Articular chondrocyte of knee joint (primary cell): ENCODE data around the gene MSLN. TPM values are rescaled to one million over a fixed set of nuclear protein-coding genes. Genes with fewer than 3 reads are reported as not detected.

ENCODE experiments used
- small RNA-seq: library from RNA; depleted of rRNA; stranded (forward); fragments of <200 nt; gene quantifications from one replicate; pipeline ENCODE3, GENCODE V24; 2012
- total RNA-seq: library from RNA; depleted of rRNA; stranded (reverse); fragments of >200 nt; gene quantifications from 2 replicates; pipeline ENCODE4 v1.2.3, GENCODE V29; 2012

MSLN gene
- 0.32 and 5.9 TPM in 2 replicates for total RNA-seq

GRCh38 chr16:760545-761343, at the start of gene MSLN:
Gene MSLN, plus strand, starts transcription at chr16:760734. Its CDS starts 1,947 bp downstream, at chr16:762681.

GRCh38 chr16:714558-715476, 45.7 kb upstream of the MSLN start, which contains the start of gene METRN:
Gene METRN, plus strand, starts transcription at chr16:715118. Its CDS starts 172 bp downstream, at chr16:715290.

GRCh38 chr16:720990-721764, 39.4 kb upstream of the MSLN start, which contains the start of gene ANTKMT:
Gene ANTKMT, plus strand, starts transcription at chr16:721146. Its CDS starts 129 bp downstream, at chr16:721275.

GRCh38 chr16:726438-727290, 33.9 kb upstream of the MSLN start, which contains the start of the genes CCDC78 and HAGHL:
Gene CCDC78, minus strand, starts transcription at chr16:726443. Its CDS starts 76 bp downstream, at chr16:726367.
Gene HAGHL, plus strand, starts transcription at chr16:727106. Its CDS starts 404 bp downstream, at chr16:727510.

GRCh38 chr16:740764-741505, 19.6 kb upstream of the MSLN start, which contains the start of gene CIAO3:
Gene CIAO3, minus strand, starts transcription at chr16:740997. Its CDS starts 12 bp downstream, at chr16:740985.

GRCh38 chr16:787978-788398, 27.5 kb downstream of the MSLN start, which contains the start of gene RPUSD1:
Gene RPUSD1, minus strand, starts transcription at chr16:788381. Its CDS starts 644 bp downstream, at chr16:787737.

GRCh38 chr16:788399-789126, 28.0 kb downstream of the MSLN start, which contains the start of gene CHTF18:
Gene CHTF18, plus strand, starts transcription at chr16:788620. Its CDS starts 65 bp downstream, at chr16:788685.

GRCh38 chr16:799948-800833, 39.7 kb downstream of the MSLN start, which contains the start of gene GNG13:
Gene GNG13, minus strand, starts transcription at chr16:800734. Its CDS starts 1,657 bp downstream, at chr16:799077.

Small RNA genes within 50 kb of the gene (small RNA-seq; reads per million reads assigned to genes)
- not detected for gene MIR662

Other genes starting within 250 kb of the MSLN start
- 24.6 and 26.3 TPM in 2 replicates for gene CAPN15, start 233.0 kb upstream of the MSLN start, total RNA-seq
- 0.11 TPM in 1 of 2 replicates, not detected in the other for gene PRR35, start 200.3 kb upstream of the MSLN start, total RNA-seq
- 0.43 and 0.65 TPM in 2 replicates for gene NHLRC4, start 193.7 kb upstream of the MSLN start, total RNA-seq
- 17.6 and 22.3 TPM in 2 replicates for gene PIGQ, start 190.8 kb upstream of the MSLN start, total RNA-seq
- 9.5 and 9.8 TPM in 2 replicates for gene RAB40C, start 170.7 kb upstream of the MSLN start, total RNA-seq
- gene WFIKKN1, start 129.7 kb upstream of the MSLN start, total RNA-seq: 0.11 and 0.13 TPM in 2 replicates
- gene METTL26, start 124.4 kb upstream of the MSLN start, total RNA-seq: 64.2 and 79.6 TPM in 2 replicates
- 9.1 and 12.9 TPM in 2 replicates for gene MCRIP2, start 118.9 kb upstream of the MSLN start, total RNA-seq
- 8.8 and 9.4 TPM in 2 replicates for gene WDR90, start 111.4 kb upstream of the MSLN start, total RNA-seq
- gene RHOT2, start 92.6 kb upstream of the MSLN start, total RNA-seq: 24.3 and 25.2 TPM in 2 replicates
- 0.65 and 1.2 TPM in 2 replicates for gene RHBDL1, start 85.1 kb upstream of the MSLN start, total RNA-seq
- 75.1 and 78.9 TPM in 2 replicates for gene STUB1, start 80.3 kb upstream of the MSLN start, total RNA-seq
- 39.9 and 45.1 TPM in 2 replicates for gene JMJD8, start 76.4 kb upstream of the MSLN start, total RNA-seq
- gene WDR24, start 70.3 kb upstream of the MSLN start, total RNA-seq: 6.0 and 7.6 TPM in 2 replicates
- under 0.01 and 0.11 TPM in 2 replicates for gene FBXL16, start 54.9 kb upstream of the MSLN start, total RNA-seq
- gene METRN, start 45.6 kb upstream of the MSLN start, total RNA-seq: 39.6 and 40.2 TPM in 2 replicates
- 16.9 and 18.2 TPM in 2 replicates for gene ANTKMT, start 39.6 kb upstream of the MSLN start, total RNA-seq
- 0.97 and 1.3 TPM in 2 replicates for gene CCDC78, start 34.3 kb upstream of the MSLN start, total RNA-seq
- 6.1 and 10.2 TPM in 2 replicates for gene HAGHL, start 33.6 kb upstream of the MSLN start, total RNA-seq
- 19.5 and 26.3 TPM in 2 replicates for gene CIAO3, start 19.7 kb upstream of the MSLN start, total RNA-seq
- 15.8 and 16.6 TPM in 2 replicates for gene RPUSD1, start 27.6 kb downstream of the MSLN start, total RNA-seq
- gene CHTF18, start 27.9 kb downstream of the MSLN start, total RNA-seq: 3.3 and 5.4 TPM in 2 replicates
- gene GNG13, start 40.0 kb downstream of the MSLN start, total RNA-seq: not detected in 2 replicates
- 34.2 and 34.6 TPM in 2 replicates for gene LMF1, start 210.2 kb downstream of the MSLN start, total RNA-seq
- gene SOX8, start 221.0 kb downstream of the MSLN start, total RNA-seq: 0.91 and 3.1 TPM in 2 replicates